Measurements from ENCODE around the gene PIK3CB. TPM values are rescaled to one million over a fixed set of nuclear protein-coding genes. Genes with fewer than 3 reads are reported as not detected.

PIK3CB gene
- polyA plus RNA-seq, 3 donors, result 14.1 to 33.6 (median 20.4) TPM

DNA sequence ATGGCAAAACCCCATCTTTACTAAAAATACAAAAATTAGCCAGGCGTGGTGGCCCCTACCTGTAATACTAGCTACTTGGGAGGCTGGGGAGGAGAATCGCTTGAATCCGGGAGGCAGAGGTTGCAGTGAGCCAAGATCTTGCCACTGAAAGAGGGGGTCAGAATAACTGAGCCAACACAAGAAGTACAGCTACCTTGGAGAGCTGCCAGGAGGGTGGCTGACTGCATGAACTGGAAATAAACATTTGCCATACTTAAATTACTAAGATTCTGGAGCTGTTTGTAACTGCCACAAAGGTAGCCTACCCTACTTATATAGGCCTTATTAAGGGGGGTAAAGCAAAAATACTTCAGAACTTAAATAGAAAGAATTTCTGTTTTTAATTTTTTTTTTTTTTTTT, 15.4 kb upstream of the PIK3CB start:
- no peak overlapping the region for H3K9ac ChIP-seq (ENCODE audit: insufficient read depth, low read length, poor library complexity, severe bottlenecking)
- Mint-ChIP-seq H3K36me3 (no peaks in the 10 kb centered on the region), H3K27me3 (ENCODE audit: low read depth in 3 of 3) (peaks cover 0 to 2% (median 0%) of the 10 kb centered on the region in 3 donors), H3K9me3 (no peaks in the 10 kb centered on the region), H3K4me1 (peaks cover 29% of the 10 kb centered on the region), H3K27ac (no peak overlapping the region), H3K4me3 (no peak overlapping the region)
- no peak overlapping the region for H2AFZ ChIP-seq (ENCODE audit: insufficient read depth, low read depth, low read length, poor library complexity, severe bottlenecking)
- intact Hi-C loops (cut with micrococcal nuclease), result no loop called here
- TF ChIP-seq CTCF (IDR thresholded peaks at IDR 0.05), result no peak
- H3K4me2 ChIP-seq (replicated peaks; ENCODE audit: extremely low read depth, low read length, poor library complexity, severe bottlenecking), result no peak overlapping the region
- DNase-seq, result no peak
- H3K27me3 ChIP-seq (ENCODE audit: control insufficient read depth in 2 of 2, insufficient read depth in 2 of 2, low read length in 2 of 2), result no peaks in the 10 kb centered on the region
- H3K4me3 ChIP-seq (replicated peaks in 1 of 3; ENCODE audit: low read depth in 2 of 3, low read length in 3 of 3), result no peak overlapping the region
- H3K4me1 ChIP-seq (ENCODE audit: control insufficient read depth in 1 of 2, insufficient read depth in 2 of 2, low read length in 2 of 2), result peaks cover 28 to 34% of the 10 kb centered on the region in 2 donors
- H3K79me2 ChIP-seq (ENCODE audit: insufficient read depth, low read length), result no peaks in the 10 kb centered on the region
- H3K27ac ChIP-seq (ENCODE audit: low read depth in 1 of 2, low read length in 2 of 2), result no peak overlapping the region
- no peaks in the 10 kb centered on the region for H4K20me1 ChIP-seq (ENCODE audit: insufficient read depth, low read length)
- no peaks in the 10 kb centered on the region for H3K9me3 ChIP-seq (replicated peaks in 1 of 2; ENCODE audit: control insufficient read depth in 1 of 2, insufficient read depth in 1 of 2, low read length in 2 of 2)
- WGBS (ENCODE audit: insufficient coverage), result no CpG with 5 or more reads among the region's 3 CpGs
- H3K36me3 ChIP-seq (replicated peaks in 1 of 2; ENCODE audit: control insufficient read depth in 1 of 2, insufficient read depth in 2 of 2, low read length in 2 of 2), result no peaks in the 10 kb centered on the region

- no peak overlapping the region for H3K27ac ChIP-seq (ENCODE audit: low read depth in 1 of 2, low read length in 2 of 2)
- no peak overlapping the region for H3K27ac Mint-ChIP-seq
- no peaks in the 10 kb centered on the region for H3K36me3 Mint-ChIP-seq
- H3K4me1 Mint-ChIP-seq, result peaks cover 36% of the 10 kb centered on the region
- WGBS (ENCODE audit: insufficient coverage), result 100% methylated on average over 1 of the region's 2 CpGs
- H3K79me2 ChIP-seq (ENCODE audit: insufficient read depth, low read length), result no peaks in the 10 kb centered on the region
- H3K9ac ChIP-seq (ENCODE audit: insufficient read depth, low read length, poor library complexity, severe bottlenecking), result no peak overlapping the region
- no peak overlapping the region for H3K4me3 ChIP-seq (replicated peaks in 1 of 3; ENCODE audit: low read depth in 2 of 3, low read length in 3 of 3)
- H3K27me3 ChIP-seq (ENCODE audit: control insufficient read depth in 2 of 2, insufficient read depth in 2 of 2, low read length in 2 of 2), result no peaks in the 10 kb centered on the region
- no peaks in the 10 kb centered on the region for H3K9me3 Mint-ChIP-seq
- peaks cover 34 to 40% of the 10 kb centered on the region in 2 donors for H3K4me1 ChIP-seq (ENCODE audit: control insufficient read depth in 1 of 2, insufficient read depth in 2 of 2, low read length in 2 of 2)
- intact Hi-C loops (cut with micrococcal nuclease), result loop anchor here in 1 of 2 donors (5.0 kb wide), 1 partner anchor 38 kb away; no protein-coding TSS in a partner anchor
- no peaks in the 10 kb centered on the region for H3K36me3 ChIP-seq (replicated peaks in 1 of 2; ENCODE audit: control insufficient read depth in 1 of 2, insufficient read depth in 2 of 2, low read length in 2 of 2)
- no peak overlapping the region for H3K4me3 Mint-ChIP-seq
- no peak for DNase-seq
- no peaks in the 10 kb centered on the region for H3K9me3 ChIP-seq (replicated peaks in 1 of 2; ENCODE audit: control insufficient read depth in 1 of 2, insufficient read depth in 1 of 2, low read length in 2 of 2)
- no peak overlapping the region for H3K4me2 ChIP-seq (replicated peaks; ENCODE audit: extremely low read depth, low read length, poor library complexity, severe bottlenecking)
- peaks cover 0 to 2% (median 0%) of the 10 kb centered on the region in 3 donors for H3K27me3 Mint-ChIP-seq (ENCODE audit: low read depth in 3 of 3)
- no peak overlapping the region for H2AFZ ChIP-seq (ENCODE audit: insufficient read depth, low read depth, low read length, poor library complexity, severe bottlenecking)
- no peaks in the 10 kb centered on the region for H4K20me1 ChIP-seq (ENCODE audit: insufficient read depth, low read length)
- no peak for TF ChIP-seq CTCF (IDR thresholded peaks at IDR 0.05)
Measured at GRCh38 chr3:138849222-138849940, 14.7 kb upstream of the PIK3CB start.

Data from CD14-positive monocyte (primary cell).